AG08395 (cell line): ENCODE data around the gene AKAP6.

Source experiments
- DNase-seq: peaks from one replicate; pipeline ENCODE4 v3.0.0; 2012; ENCODE audit warnings: mixed read lengths, low spot score

The AKAP6 gene

DNA sequence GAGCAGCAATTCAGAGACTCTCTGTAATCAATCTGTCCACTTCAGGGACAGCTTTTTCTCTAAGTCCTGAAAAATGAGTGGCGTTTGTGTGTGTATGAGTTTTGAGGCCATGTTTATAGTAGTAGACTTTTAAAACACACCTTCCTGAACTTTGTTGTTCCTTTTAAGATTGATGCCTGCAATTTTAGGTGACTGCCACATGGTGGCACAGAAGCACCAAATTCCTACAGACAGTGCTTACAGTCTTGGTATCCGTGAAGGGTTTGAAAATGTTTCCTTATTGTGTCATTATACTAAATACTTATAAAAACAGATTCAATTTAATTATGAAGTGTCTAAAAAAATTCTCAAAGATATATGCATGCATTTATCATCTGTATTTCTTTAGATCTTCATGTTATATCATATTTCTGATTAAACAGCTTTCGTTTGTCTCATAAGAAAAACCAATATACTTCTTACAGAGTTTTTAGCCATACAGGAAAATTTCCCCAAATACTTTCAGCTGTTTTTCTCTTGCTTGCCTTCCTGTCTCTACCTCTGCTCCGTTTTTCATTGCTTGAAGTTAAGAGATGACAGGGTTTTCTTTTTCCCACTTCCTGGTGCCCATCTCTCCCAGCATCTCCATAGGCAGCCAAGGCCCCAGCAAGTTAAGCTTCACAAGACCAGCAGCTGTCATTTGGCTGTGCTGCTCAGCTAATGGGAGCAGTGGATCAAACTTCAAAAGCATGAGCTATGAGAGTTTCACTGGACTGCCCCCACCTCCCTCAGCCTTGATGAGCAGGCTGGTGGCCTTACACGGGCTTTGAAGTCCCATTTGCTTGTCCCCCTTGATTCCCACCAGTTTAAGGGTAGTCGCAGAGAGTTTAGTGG, 259.6 kb downstream of the AKAP6 start:
- DNase-seq: peak; percentile 33

DNA sequence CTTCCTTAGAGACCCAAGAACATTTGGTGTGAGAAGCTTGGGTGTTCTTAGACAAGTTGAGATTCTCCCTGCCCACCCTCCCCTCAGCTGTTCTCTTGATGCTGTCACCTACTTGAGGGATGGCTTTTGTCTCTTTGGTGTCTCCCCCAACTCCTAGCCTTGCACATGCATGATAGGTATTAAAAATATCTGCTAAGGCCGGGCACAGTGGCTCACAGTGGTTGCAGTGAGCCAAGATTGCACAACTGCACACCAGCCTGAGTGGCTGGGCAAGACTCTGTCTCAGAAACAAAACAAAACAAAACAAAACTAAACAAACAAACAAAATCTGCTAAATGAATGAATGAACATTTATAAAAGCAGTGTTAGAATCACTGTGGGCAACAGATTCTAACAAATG, 261.1 kb downstream of the AKAP6 start:
- no peak for DNase-seq

GRCh38 chr14:32593290-32593942, 264.3 kb downstream of the AKAP6 start:
- peak; percentile 82 for DNase-seq

- peak; percentile 73 for DNase-seq
Observed at GRCh38 chr14:32594766-32595165, 265.7 kb downstream of the AKAP6 start.

DNA sequence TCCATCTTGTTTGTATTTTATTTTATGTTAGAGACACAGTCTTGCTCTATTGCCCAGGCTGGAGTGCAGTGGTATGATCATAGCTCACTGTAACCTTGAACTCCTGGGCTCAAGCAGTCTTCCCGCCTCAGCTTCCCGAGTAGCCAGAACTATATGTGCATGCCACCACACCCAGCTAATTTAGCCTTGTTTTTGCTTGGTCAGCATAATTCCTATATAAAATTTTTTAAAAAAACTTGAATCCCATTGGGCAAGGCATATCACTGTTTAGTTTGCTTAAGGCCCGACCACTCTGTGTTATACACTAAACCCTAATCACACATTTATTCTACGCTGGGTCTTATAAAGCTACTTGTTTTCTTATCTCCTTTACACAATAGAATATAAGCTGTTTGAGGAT, 266.4 kb downstream of the AKAP6 start:
- no peak for DNase-seq

GRCh38 chr14:32596390-32596789, 267.3 kb downstream of the AKAP6 start:
- DNase-seq: no peak

DNA sequence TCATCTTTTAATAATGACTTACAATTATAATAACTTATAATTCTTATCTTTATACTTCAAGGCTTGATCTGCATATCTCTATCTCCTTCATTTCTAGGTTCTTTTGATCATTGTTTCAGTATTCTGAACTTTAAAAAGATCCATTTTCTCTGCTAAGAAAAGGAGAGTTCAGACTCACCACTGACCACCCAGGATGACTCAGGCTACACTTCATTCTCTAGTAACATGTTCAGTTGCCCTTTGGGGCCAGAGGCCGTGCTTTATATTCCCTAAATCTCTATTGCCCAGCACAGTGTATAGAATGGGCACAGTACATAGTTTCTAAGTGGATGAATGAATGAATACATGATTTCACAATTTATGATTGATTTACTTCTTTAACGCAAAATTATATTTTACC, 268.7 kb downstream of the AKAP6 start:
- DNase-seq: no peak

- DNase-seq: no peak
Observed at GRCh38 chr14:32601069-32601468, 272.0 kb downstream of the AKAP6 start.

GRCh38 chr14:32601906-32602305, 272.8 kb downstream of the AKAP6 start:
- DNase-seq: peak; percentile 36

- DNase-seq: no peak
Observed at GRCh38 chr14:32602699-32603098, 273.6 kb downstream of the AKAP6 start.

- DNase-seq: no peak
Observed at GRCh38 chr14:32603992-32604565, 275.0 kb downstream of the AKAP6 start.

DNA sequence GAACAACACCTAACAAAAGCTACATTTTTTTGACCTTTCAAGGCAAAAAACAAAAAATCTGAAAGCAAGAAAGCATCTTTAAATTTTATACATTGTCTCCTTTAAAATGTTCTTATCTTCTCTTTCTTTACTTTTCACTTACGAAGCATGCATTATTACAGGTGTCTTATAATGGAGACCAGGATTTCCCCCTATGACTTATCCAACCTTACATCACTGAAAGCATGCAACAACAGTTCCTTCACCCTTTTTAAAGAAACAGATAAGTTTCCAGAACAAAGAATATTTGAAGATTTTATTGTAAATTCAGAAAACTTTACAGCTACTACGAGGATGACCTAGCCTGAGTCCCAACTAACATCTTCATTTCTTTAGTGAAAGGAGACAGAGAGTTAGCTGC, 277.2 kb downstream of the AKAP6 start:
- no peak for DNase-seq

- peak; percentile 31 for DNase-seq
Observed at GRCh38 chr14:32607399-32607798, 278.3 kb downstream of the AKAP6 start.

GRCh38 chr14:32608857-32609256, 279.8 kb downstream of the AKAP6 start:
- DNase-seq: peak; percentile 21

DNA sequence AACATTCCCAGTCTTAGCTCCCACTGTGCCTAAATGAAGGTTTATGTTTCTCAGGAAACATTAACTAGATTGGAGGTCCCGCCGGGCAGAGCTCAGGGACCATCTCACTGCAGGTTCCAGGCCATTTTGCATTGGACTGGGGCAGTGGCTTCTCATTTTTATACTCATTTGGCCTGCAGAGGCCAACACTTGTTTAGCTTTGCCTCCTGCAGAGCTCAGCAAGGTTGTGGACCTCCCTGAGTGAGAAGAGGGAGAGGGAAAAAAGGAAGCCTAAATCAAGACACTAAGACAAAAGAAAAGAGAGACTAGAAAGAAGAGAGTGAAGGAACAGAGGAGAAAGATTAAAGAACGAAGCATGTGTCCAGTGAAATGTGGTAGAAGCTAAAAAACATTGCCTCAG, 280.3 kb downstream of the AKAP6 start:
- DNase-seq: no peak

DNA sequence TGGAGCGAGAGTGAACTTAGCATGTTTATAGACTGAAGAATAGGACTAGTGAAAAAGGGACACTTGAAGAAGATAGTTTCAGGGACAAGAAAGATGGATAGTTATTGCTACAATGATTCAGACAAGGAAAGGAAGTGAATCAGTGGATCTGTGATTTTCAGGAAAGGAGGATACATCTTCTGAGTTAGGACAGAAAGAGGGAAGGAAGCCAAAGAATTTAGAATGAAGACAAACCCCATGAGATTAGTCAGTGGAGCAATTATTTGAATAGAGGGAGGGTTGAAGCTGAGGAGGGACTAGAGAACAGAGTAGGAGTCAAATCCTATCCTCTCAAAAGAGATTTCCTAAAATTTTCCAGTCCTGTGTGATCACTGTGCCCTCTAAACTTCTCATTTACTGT, 282.7 kb downstream of the AKAP6 start:
- DNase-seq: peak; percentile 85

- no peak for DNase-seq
Observed at GRCh38 chr14:32618991-32619390, 289.9 kb downstream of the AKAP6 start.

DNA sequence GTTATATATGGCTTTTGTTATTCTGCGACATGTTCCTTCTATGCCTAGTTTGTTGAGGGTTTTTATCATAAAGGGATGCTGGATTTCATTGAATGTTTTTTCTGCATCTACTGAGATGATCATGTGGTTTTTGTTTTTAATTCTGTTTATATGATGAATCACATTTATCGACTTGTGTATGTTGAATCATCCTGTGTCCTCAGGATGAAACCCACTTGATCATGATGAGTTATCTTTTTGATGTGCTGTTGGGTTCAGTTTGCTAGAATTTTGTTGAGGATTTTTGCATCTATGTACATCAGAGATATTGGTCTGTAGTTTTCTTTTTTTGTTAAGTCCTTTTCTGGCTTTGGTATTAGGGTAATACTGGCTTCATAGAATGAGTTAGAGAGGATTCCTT, 291.2 kb downstream of the AKAP6 start:
- DNase-seq: no peak

DNA sequence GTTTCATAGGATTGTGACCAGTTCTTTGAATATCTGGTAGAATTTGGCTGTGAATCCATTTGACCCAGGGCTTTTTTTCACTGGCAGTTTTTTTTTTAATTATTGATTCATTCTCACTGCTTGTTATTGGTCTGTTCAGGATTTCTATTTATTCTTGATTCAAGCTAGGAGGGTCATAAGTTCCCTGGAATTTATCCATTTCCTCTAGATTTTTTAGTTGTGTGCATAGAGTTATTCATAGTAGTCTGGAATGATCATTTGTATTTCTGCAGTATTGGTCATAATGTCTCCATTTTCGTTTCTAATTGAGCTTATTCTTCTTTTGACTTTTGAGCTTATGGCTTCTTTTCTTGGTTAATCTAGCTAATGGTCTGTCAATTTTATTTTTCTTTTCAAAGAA, 291.6 kb downstream of the AKAP6 start:
- DNase-seq: no peak

GRCh38 chr14:32621585-32621984, 292.5 kb downstream of the AKAP6 start:
- DNase-seq: no peak

GRCh38 chr14:32622742-32623141, 293.6 kb downstream of the AKAP6 start:
- DNase-seq: no peak

- DNase-seq: peak; percentile 19
Observed at GRCh38 chr14:32623300-32624093, 294.4 kb downstream of the AKAP6 start.
